Astrocyte (in vitro differentiated cells and primary cell): Measurements from ENCODE around the gene RAB11FIP4.

Experiments used
- CTCF ChIP-seq: IDR thresholded peaks from 2 replicates; pipeline ENCODE4 v1.5.1; 2011; ENCODE audit warnings: low read depth, mild to moderate bottlenecking, inconsistent platforms, low read length, moderate library complexity; ENCODE audit not compliant: insufficient read depth
- EZH2 ChIP-seq: IDR thresholded peaks from 2 replicates; pipeline ENCODE4 v1.6.1; 2012; ENCODE audit warnings: mild to moderate bottlenecking, low read length, inconsistent platforms; ENCODE audit not compliant: insufficient read depth

- TF ChIP-seq CTCF, result no peak
- no peak for TF ChIP-seq EZH2
These were observed 97.5 kb downstream of the RAB11FIP4 start for GRCh38 chr17:31488982-31489294.
